Endothelial cell of umbilical vein (primary cell): ENCODE measurements around the gene PYGO1.

Source experiments
- EZH2 ChIP-seq: IDR thresholded peaks from 2 replicates; pipeline ENCODE4 v1.6.1; 2012; ENCODE audit warnings: borderline replicate concordance, low read depth, mild to moderate bottlenecking, moderate library complexity, low read length, inconsistent platforms; ENCODE audit not compliant: severe bottlenecking
- FOS ChIP-seq: IDR thresholded peaks from 2 replicates; pipeline ENCODE4 v1.6.1; 2011; ENCODE audit warnings: mild to moderate bottlenecking, low read length, moderate library complexity, borderline replicate concordance; ENCODE audit not compliant: insufficient read depth
- GATA2 ChIP-seq: IDR thresholded peaks from 2 replicates; pipeline ENCODE4 v1.7.0; 2011; ENCODE audit warnings: low read depth, mild to moderate bottlenecking, moderate library complexity, mixed read lengths, low read length; ENCODE audit not compliant: insufficient read length, insufficient read depth
- JUN ChIP-seq: IDR thresholded peaks from 2 replicates; pipeline ENCODE4 v1.6.1; 2011; ENCODE audit warnings: borderline replicate concordance, low read depth; ENCODE audit not compliant: insufficient read length, insufficient read depth
- MYC ChIP-seq: IDR thresholded peaks from one replicate; pipeline ENCODE4 v1.6.1; 2011; ENCODE audit warnings: mild to moderate bottlenecking, low read depth, low read length
- POLR2A ChIP-seq: IDR thresholded peaks from 2 replicates; pipeline ENCODE4 v1.6.1; 2012; ENCODE audit warnings: low read depth, mild to moderate bottlenecking, control low read depth, low read length
- POLR2AphosphoS5 ChIP-seq: IDR thresholded peaks from 2 replicates; pipeline ENCODE4 v1.6.1; 2012; ENCODE audit warnings: low read depth, mild to moderate bottlenecking, control low read depth, low read length, moderate library complexity; ENCODE audit not compliant: insufficient read depth
- TF ChIP-seq, protein P1 (sequence below), 2 donors: IDR thresholded peaks; 1 replicate in 1 of 2; 2 replicates in 1 of 2; pipeline ENCODE4 v1.5.1; 2011; ENCODE audit warnings: low read length in 2 of 2, mild to moderate bottlenecking in 2 of 2, moderate library complexity in 2 of 2, control low read depth in 1 of 2, inconsistent platforms in 1 of 2, low read depth in 1 of 2; ENCODE audit not compliant: insufficient read depth in 1 of 2; ENCODE audit errors: extremely low read depth in 1 of 2
- TF ChIP-seq, protein P2 (sequence below): IDR thresholded peaks from 2 replicates; pipeline ENCODE4 v1.6.1; 2011; ENCODE audit not compliant: insufficient read depth, insufficient read length

DNA sequence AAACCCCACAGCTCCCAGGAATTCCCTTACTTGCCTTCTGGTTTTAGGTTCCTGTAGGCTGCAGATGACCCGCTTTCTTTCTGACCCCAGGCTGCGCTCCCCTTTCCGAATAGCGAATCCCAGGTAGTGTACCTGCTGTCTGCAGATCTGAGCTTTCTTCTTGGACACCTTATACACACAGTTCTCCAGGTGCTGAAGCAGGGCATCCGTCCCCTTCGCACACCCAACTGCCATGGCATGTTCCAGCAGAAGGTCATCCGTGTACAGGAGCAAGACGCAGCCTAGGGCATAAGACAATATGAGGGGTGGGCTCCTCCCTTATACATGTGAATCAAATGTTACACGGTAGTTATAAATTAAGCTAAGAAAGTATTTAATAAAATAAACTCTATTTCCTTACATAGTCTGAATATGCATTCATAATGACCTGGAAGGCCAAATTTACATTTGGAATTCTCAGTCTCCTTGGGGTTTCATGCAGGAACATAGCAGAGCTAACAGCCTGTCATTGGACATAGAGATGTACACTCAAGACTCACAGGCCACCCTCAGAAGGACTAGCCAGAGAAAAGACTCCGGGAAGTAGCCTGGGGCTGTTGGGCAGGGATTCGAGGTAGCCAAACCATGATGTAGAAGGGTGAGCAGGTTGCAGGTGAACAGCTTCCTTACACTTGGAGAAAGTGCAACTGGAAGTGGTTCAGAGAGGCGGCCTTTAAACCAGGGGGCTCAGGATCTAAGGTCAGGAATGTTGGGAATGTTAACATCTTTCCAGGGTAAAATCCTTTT lies 72.0 kb downstream of the PYGO1 start:
- TF ChIP-seq POLR2AphosphoS5: no peak
- TF ChIP-seq POLR2A: no peak
- TF ChIP-seq, protein P1, sequence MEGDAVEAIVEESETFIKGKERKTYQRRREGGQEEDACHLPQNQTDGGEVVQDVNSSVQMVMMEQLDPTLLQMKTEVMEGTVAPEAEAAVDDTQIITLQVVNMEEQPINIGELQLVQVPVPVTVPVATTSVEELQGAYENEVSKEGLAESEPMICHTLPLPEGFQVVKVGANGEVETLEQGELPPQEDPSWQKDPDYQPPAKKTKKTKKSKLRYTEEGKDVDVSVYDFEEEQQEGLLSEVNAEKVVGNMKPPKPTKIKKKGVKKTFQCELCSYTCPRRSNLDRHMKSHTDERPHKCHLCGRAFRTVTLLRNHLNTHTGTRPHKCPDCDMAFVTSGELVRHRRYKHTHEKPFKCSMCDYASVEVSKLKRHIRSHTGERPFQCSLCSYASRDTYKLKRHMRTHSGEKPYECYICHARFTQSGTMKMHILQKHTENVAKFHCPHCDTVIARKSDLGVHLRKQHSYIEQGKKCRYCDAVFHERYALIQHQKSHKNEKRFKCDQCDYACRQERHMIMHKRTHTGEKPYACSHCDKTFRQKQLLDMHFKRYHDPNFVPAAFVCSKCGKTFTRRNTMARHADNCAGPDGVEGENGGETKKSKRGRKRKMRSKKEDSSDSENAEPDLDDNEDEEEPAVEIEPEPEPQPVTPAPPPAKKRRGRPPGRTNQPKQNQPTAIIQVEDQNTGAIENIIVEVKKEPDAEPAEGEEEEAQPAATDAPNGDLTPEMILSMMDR (IDR thresholded peaks at IDR 0.05; ENCODE audit: extremely low read depth in 1 of 2, insufficient read depth in 1 of 2, low read depth in 1 of 2, low read length in 2 of 2): no peak
- no peak for TF ChIP-seq FOS
- TF ChIP-seq, protein P2, sequence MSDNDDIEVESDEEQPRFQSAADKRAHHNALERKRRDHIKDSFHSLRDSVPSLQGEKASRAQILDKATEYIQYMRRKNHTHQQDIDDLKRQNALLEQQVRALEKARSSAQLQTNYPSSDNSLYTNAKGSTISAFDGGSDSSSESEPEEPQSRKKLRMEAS: no peak
- no peak for TF ChIP-seq EZH2
- TF ChIP-seq JUN: no peak
- TF ChIP-seq MYC: no peak
- no peak for TF ChIP-seq GATA2
